Measurements from ENCODE around the gene DCTN1. TPM values are rescaled to one million over a fixed set of nuclear protein-coding genes. Genes with fewer than 3 reads are reported as not detected.

The DCTN1 gene
- total RNA-seq, 2 donors from 2014 or later: 159 to 213 TPM

GRCh38 chr2:74364533-74365505 lies 15.3 kb downstream of the DCTN1 start:
- no peak overlapping the region for H3K9ac ChIP-seq (ENCODE audit: extremely low read depth, low read length, poor library complexity, severe bottlenecking)
- Mint-ChIP-seq H3K36me3 (ENCODE audit: low read depth) (peaks cover 88% of the 10 kb centered on the region), H3K9me3 (no peaks in the 10 kb centered on the region), H3K27me3 (ENCODE audit: insufficient read depth) (no peaks in the 10 kb centered on the region), H3K4me3 (no peak overlapping the region), H3K4me1 (peaks cover 8% of the 10 kb centered on the region), H3K27ac (peak overlapping the region; percentile 0)
- no peak overlapping the region for H3K27ac ChIP-seq (ENCODE audit: low read depth, low read length)
- no peaks in the 10 kb centered on the region for H3K27me3 ChIP-seq (ENCODE audit: control insufficient read depth, insufficient read depth, low read length, poor library complexity, severe bottlenecking)
- TF ChIP-seq CTCF (conservative IDR thresholded peaks at IDR 0.05): no peak
- DNase-seq: no peak
- H3K9me3 ChIP-seq (ENCODE audit: control insufficient read depth, low read length): no peaks in the 10 kb centered on the region
- WGBS, 2 experiments (ENCODE audit: insufficient coverage in 1 of 2, insufficient read length in 1 of 2): 88 to 92% methylated on average over 7 to 8 of the region's 8 CpGs
- H3K4me3 ChIP-seq (ENCODE audit: low read length): no peak overlapping the region
- H3K4me1 ChIP-seq (ENCODE audit: control insufficient read depth, insufficient read depth, low read length): no peaks in the 10 kb centered on the region
- H3K36me3 ChIP-seq (ENCODE audit: control insufficient read depth, insufficient read depth, low read length): peaks cover 98% of the 10 kb centered on the region

- H3K27ac Mint-ChIP-seq: peak overlapping the region; percentile 10
- no peak for DNase-seq
- H3K4me1 Mint-ChIP-seq: peaks cover 8% of the 10 kb centered on the region
- TF ChIP-seq CTCF (conservative IDR thresholded peaks at IDR 0.05): no peak
- peaks cover 79% of the 10 kb centered on the region for H3K36me3 Mint-ChIP-seq (ENCODE audit: low read depth)
- H3K27ac ChIP-seq (ENCODE audit: low read depth, low read length): no peak overlapping the region
- no peaks in the 10 kb centered on the region for H3K9me3 Mint-ChIP-seq
- H3K4me1 ChIP-seq (ENCODE audit: control insufficient read depth, insufficient read depth, low read length): no peaks in the 10 kb centered on the region
- H3K9me3 ChIP-seq (ENCODE audit: control insufficient read depth, low read length): no peaks in the 10 kb centered on the region
- no peak overlapping the region for H3K9ac ChIP-seq (ENCODE audit: extremely low read depth, low read length, poor library complexity, severe bottlenecking)
- H3K4me3 Mint-ChIP-seq: no peak overlapping the region
- H3K27me3 Mint-ChIP-seq (ENCODE audit: insufficient read depth): no peaks in the 10 kb centered on the region
- WGBS, 2 experiments (ENCODE audit: insufficient coverage in 1 of 2, insufficient read length in 1 of 2): 93 to 95% methylated on average over 4 to 11 of the region's 11 CpGs
- H3K27me3 ChIP-seq (ENCODE audit: control insufficient read depth, insufficient read depth, low read length, poor library complexity, severe bottlenecking): no peaks in the 10 kb centered on the region
- H3K36me3 ChIP-seq (ENCODE audit: control insufficient read depth, insufficient read depth, low read length): peaks cover 94% of the 10 kb centered on the region
- H3K4me3 ChIP-seq (ENCODE audit: low read length): no peak overlapping the region
Measured at GRCh38 chr2:74361327-74361726, 18.8 kb downstream of the DCTN1 start.

GRCh38 chr2:74357627-74358026 lies 22.5 kb downstream of the DCTN1 start:
- Histone ChIP-seq H3K4me1 (ENCODE audit: control insufficient read depth, insufficient read depth, low read length) (no peaks in the 10 kb centered on the region), H3K9ac (ENCODE audit: extremely low read depth, low read length, poor library complexity, severe bottlenecking) (no peak overlapping the region), H3K9me3 (ENCODE audit: control insufficient read depth, low read length) (no peaks in the 10 kb centered on the region), H3K4me3 (ENCODE audit: low read length) (no peak overlapping the region), H3K36me3 (ENCODE audit: control insufficient read depth, insufficient read depth, low read length) (peaks cover 77% of the 10 kb centered on the region), H3K27me3 (ENCODE audit: control insufficient read depth, insufficient read depth, low read length, poor library complexity, severe bottlenecking) (no peaks in the 10 kb centered on the region), H3K27ac (ENCODE audit: low read depth, low read length) (no peak overlapping the region)
- Mint-ChIP-seq H3K27me3 (ENCODE audit: insufficient read depth) (no peaks in the 10 kb centered on the region), H3K9me3 (no peaks in the 10 kb centered on the region), H3K36me3 (ENCODE audit: low read depth) (peaks cover 61% of the 10 kb centered on the region), H3K4me3 (no peak overlapping the region), H3K27ac (no peak overlapping the region), H3K4me1 (no peaks in the 10 kb centered on the region)
- TF ChIP-seq CTCF (conservative IDR thresholded peaks at IDR 0.05): no peak
- DNase-seq: no peak
